Activated naive CD8-positive, alpha-beta T cell treated with anti-CD3 and anti-CD28 coated beads for 36 hours (primary cell): ENCODE results near the gene MAB21L4. TPM values are rescaled to one million over a fixed set of nuclear protein-coding genes. Genes with fewer than 3 reads are reported as not detected.
"Not testable (repeated sequence)": the region's sequence is repeated elsewhere in the genome, so short reads cannot be mapped to it uniquely, and the experiment has no call there.

Experiments used
- DNase-seq: peaks from one replicate; pipeline ENCODE4 v3.0.0; 2021
- H3K27ac Mint-ChIP-seq: one replicate; pipeline ENCODE4 v1.8.0; 2022; ENCODE audit warnings: mild to moderate bottlenecking, moderate library complexity, mixed read lengths
- H3K27me3 Mint-ChIP-seq: one replicate; pipeline ENCODE4 v1.8.0; 2022; ENCODE audit warnings: mild to moderate bottlenecking, mixed read lengths
- H3K36me3 Mint-ChIP-seq: one replicate; pipeline ENCODE4 v1.8.0; 2021; ENCODE audit warnings: mild to moderate bottlenecking, mixed read lengths
- H3K4me1 Mint-ChIP-seq: one replicate; pipeline ENCODE4 v1.8.0; 2021; ENCODE audit warnings: mixed read lengths
- H3K4me3 Mint-ChIP-seq: one replicate; pipeline ENCODE4 v1.8.0; 2022; ENCODE audit warnings: mild to moderate bottlenecking, moderate library complexity, mixed read lengths
- H3K9me3 Mint-ChIP-seq: one replicate; pipeline ENCODE4 v1.8.0; 2022; ENCODE audit warnings: mixed read lengths
- total RNA-seq, 2 experiments: library from RNA; stranded (reverse); gene quantifications; one replicate each; pipeline ENCODE4 v1.2.3, GENCODE V29; 2021

Gene MAB21L4
- total RNA-seq, 2 experiments from 2014 or later = not detected

DNA sequence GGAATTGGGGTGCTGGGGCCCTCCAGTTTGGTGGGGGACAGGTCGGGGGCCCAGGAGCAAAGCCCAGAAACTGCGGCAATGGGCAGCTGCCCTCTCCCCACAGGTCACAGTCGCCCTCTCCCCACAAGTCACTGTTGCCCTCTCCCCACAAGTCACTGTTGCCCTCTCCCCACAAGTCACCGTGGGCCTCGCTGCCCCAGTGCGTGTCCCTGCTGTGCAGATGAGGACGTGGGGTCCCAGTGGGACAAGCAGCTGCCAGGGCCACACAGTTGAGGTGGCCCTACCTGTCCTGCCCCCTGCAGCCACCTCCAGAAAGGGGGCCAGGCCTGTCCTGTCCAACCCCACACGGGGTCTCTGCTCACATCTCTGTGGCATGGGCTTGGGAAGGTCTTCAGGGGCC lies 40.3 kb downstream of the MAB21L4 start:
- no peaks in the 10 kb centered on the region for H3K4me1 Mint-ChIP-seq
- no peak for DNase-seq
- H3K4me3 Mint-ChIP-seq = no peak overlapping the region
- H3K9me3 Mint-ChIP-seq = peaks cover 7% of the 10 kb centered on the region
- H3K36me3 Mint-ChIP-seq = no peaks in the 10 kb centered on the region
- H3K27ac Mint-ChIP-seq = no peak overlapping the region
- no peaks in the 10 kb centered on the region for H3K27me3 Mint-ChIP-seq

GRCh38 chr2:240852671-240853314 lies 43.2 kb downstream of the MAB21L4 start:
- no peak overlapping the region for H3K27ac Mint-ChIP-seq
- H3K4me3 Mint-ChIP-seq = no peak overlapping the region
- no peaks in the 10 kb centered on the region for H3K36me3 Mint-ChIP-seq
- peaks cover 7% of the 10 kb centered on the region for H3K9me3 Mint-ChIP-seq
- H3K27me3 Mint-ChIP-seq = no peaks in the 10 kb centered on the region
- no peak for DNase-seq
- H3K4me1 Mint-ChIP-seq = no peaks in the 10 kb centered on the region

GRCh38 chr2:240851078-240851991 lies 44.6 kb downstream of the MAB21L4 start:
- peak; percentile 71 for DNase-seq
- H3K4me3 Mint-ChIP-seq = no peak overlapping the region
- peaks cover 7% of the 10 kb centered on the region for H3K9me3 Mint-ChIP-seq
- no peak overlapping the region for H3K27ac Mint-ChIP-seq
- no peaks in the 10 kb centered on the region for H3K4me1 Mint-ChIP-seq
- no peaks in the 10 kb centered on the region for H3K36me3 Mint-ChIP-seq
- H3K27me3 Mint-ChIP-seq = no peaks in the 10 kb centered on the region

- Mint-ChIP-seq H3K4me3 (no peak overlapping the region), H3K27me3 (no peaks in the 10 kb centered on the region), H3K9me3 (peaks cover 7% of the 10 kb centered on the region), H3K36me3 (no peaks in the 10 kb centered on the region), H3K27ac (no peak overlapping the region), H3K4me1 (no peaks in the 10 kb centered on the region)
- DNase-seq = no peak
Measured at GRCh38 chr2:240850756-240851077, 45.2 kb downstream of the MAB21L4 start.

- no peaks in the 10 kb centered on the region for H3K27me3 Mint-ChIP-seq
- H3K4me1 Mint-ChIP-seq = no peaks in the 10 kb centered on the region
- no peaks in the 10 kb centered on the region for H3K36me3 Mint-ChIP-seq
- DNase-seq = no peak
- no peak overlapping the region for H3K27ac Mint-ChIP-seq
- H3K9me3 Mint-ChIP-seq = peaks cover 7% of the 10 kb centered on the region
- H3K4me3 Mint-ChIP-seq = no peak overlapping the region
Measured at GRCh38 chr2:240850026-240850425, 45.9 kb downstream of the MAB21L4 start.

- no peak overlapping the region for H3K27ac Mint-ChIP-seq
- H3K4me3 Mint-ChIP-seq = no peak overlapping the region
- H3K36me3 Mint-ChIP-seq = no peaks in the 10 kb centered on the region
- peaks cover 2% of the 10 kb centered on the region for H3K27me3 Mint-ChIP-seq
- DNase-seq = no peak
- peaks cover 3% of the 10 kb centered on the region for H3K9me3 Mint-ChIP-seq
- no peaks in the 10 kb centered on the region for H3K4me1 Mint-ChIP-seq
Measured at GRCh38 chr2:240848900-240849680, 46.9 kb downstream of the MAB21L4 start.

DNA sequence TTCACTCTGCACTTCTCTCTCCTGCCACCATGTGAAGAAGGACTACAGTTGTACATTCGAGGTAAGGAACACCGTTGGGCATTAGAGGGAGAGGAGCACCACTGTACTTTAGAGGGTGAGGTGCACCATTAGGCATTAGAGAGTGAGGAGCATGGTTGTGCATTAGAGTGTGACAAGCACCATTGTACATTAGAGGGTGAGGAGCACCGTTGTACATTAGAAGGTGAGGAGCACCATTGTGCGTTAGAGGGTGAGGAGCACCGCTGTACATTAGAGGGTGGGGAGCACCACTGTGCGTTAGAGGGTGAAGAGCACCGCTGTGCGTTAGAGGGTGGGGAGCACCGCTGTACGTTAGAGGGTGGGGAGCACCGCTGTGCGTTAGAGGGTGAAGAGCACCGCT lies 48.1 kb downstream of the MAB21L4 start:
- Mint-ChIP-seq H3K9me3 (peaks cover 2% of the 10 kb centered on the region), H3K27ac (no peak overlapping the region), H3K36me3 (no peaks in the 10 kb centered on the region), H3K4me3 (no peak overlapping the region), H3K4me1 (no peaks in the 10 kb centered on the region), H3K27me3 (peaks cover 4% of the 10 kb centered on the region)
- no peak for DNase-seq

DNA sequence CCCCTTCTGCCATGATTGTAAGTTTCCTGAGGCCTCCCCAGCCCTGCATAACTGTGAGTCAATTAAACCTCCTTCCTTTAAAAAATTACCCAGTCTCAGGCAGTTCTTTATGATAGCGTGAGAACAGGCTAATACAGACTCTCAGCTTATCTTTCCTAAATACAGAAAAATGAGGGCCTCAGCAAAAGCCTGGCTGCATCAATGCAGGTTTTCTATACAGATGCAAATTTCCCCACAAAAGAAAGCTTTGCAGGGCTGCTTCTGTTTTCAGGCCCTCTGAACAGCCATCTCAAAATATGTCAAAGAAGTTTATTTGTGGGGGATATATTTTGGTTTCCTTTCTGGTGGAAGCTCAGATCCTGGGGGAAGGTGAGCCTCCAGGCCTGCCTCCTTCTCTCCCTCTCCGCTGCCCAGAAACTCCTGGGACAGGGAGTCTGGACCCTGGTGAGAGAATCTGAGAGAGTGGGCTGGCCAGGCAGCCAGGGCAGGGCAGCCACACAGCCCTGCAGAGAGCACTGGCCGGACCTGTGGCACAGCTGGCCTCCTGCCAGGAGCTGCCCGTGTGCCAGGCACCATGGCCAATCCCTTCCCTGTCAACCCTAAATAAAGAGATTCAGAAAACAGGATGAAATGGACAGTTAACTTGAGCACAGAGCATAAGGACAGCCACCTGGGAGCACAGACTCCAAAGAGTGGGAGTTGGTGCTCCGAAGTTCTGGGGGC lies 48.9 kb downstream of the MAB21L4 start:
- Mint-ChIP-seq H3K36me3 (no peaks in the 10 kb centered on the region), H3K27me3 (peaks cover 7% of the 10 kb centered on the region), H3K4me1 (no peaks in the 10 kb centered on the region), H3K9me3 (peaks cover 2% of the 10 kb centered on the region), H3K27ac (no peak overlapping the region), H3K4me3 (no peak overlapping the region)
- DNase-seq = no peak

DNA sequence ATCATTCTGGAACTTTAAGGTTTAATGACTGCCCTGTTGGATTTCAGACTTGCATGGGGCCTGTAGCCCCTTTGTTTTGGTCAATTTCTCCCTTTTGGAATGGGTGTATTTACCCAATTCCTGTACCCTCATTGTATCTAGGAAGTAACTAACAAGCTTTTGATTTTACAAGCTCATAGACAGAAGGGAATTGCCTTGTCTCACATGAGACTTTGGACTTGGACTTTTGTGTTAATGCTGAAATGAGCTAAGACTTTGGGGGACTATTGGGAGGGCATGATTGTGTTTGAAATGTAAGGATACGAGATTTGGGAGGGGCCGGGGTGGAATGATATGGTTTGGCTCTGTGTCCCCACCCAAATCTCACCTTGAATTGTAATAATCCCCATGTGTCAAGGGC lies 49.6 kb downstream of the MAB21L4 start:
- H3K36me3 Mint-ChIP-seq, H3K27ac Mint-ChIP-seq, H3K9me3 Mint-ChIP-seq, H3K27me3 Mint-ChIP-seq, DNase-seq, H3K4me1 Mint-ChIP-seq, H3K4me3 Mint-ChIP-seq: not testable (repeated sequence)

GRCh38 chr2:240840435-240841060 lies 55.4 kb downstream of the MAB21L4 start:
- Mint-ChIP-seq H3K27ac (no peak overlapping the region), H3K4me3 (no peak overlapping the region), H3K27me3 (peaks cover 7% of the 10 kb centered on the region), H3K9me3 (peaks cover 2% of the 10 kb centered on the region), H3K36me3 (no peaks in the 10 kb centered on the region), H3K4me1 (no peaks in the 10 kb centered on the region)
- no peak for DNase-seq

- H3K36me3 Mint-ChIP-seq = no peaks in the 10 kb centered on the region
Measured at GRCh38 chr2:240839152-240840143, 56.5 kb downstream of the MAB21L4 start.

GRCh38 chr2:240837621-240838020 lies 58.3 kb downstream of the MAB21L4 start:
- no peak overlapping the region for H3K4me3 Mint-ChIP-seq

More at GRCh38 chr2:240839152-240840143, 56.5 kb downstream of the MAB21L4 start:
- DNase-seq = no peak
- no peak overlapping the region for H3K4me3 Mint-ChIP-seq
- no peaks in the 10 kb centered on the region for H3K9me3 Mint-ChIP-seq
- no peaks in the 10 kb centered on the region for H3K4me1 Mint-ChIP-seq
- H3K27me3 Mint-ChIP-seq = peaks cover 7% of the 10 kb centered on the region
- H3K27ac Mint-ChIP-seq = no peak overlapping the region

GRCh38 chr2:240836781-240837467 lies 59.0 kb downstream of the MAB21L4 start:
- no peaks in the 10 kb centered on the region for H3K27me3 Mint-ChIP-seq
- H3K4me3 Mint-ChIP-seq = no peak overlapping the region
- H3K27ac Mint-ChIP-seq = no peak overlapping the region
- peaks cover under 1% of the 10 kb centered on the region for H3K4me1 Mint-ChIP-seq
- no peaks in the 10 kb centered on the region for H3K36me3 Mint-ChIP-seq
- no peak for DNase-seq
- H3K9me3 Mint-ChIP-seq = no peaks in the 10 kb centered on the region

More at GRCh38 chr2:240837621-240838020, 58.3 kb downstream of the MAB21L4 start:
- H3K4me1 Mint-ChIP-seq = no peaks in the 10 kb centered on the region
- no peak for DNase-seq
- no peak overlapping the region for H3K27ac Mint-ChIP-seq
- peaks cover 3% of the 10 kb centered on the region for H3K27me3 Mint-ChIP-seq
- no peaks in the 10 kb centered on the region for H3K9me3 Mint-ChIP-seq
- no peaks in the 10 kb centered on the region for H3K36me3 Mint-ChIP-seq
